NCI-H2227 treated with DMSO at 0.1 percent for 48 hours (cell line): ENCODE measurements around the gene ASH1L.
"Not testable (repeated sequence)": the region's sequence is repeated elsewhere in the genome, so short reads cannot be mapped to it uniquely, and the experiment has no call there.

Experiments
- DNase-seq: peaks from one replicate; lab custom pipeline; 2025; lab: John Stamatoyannopoulos, UW

ASH1L gene

GRCh38 chr1:155442431-155442830 is 120.2 kb downstream of the ASH1L start:
- not testable (repeated sequence) for DNase-seq

GRCh38 chr1:155437405-155437804 is 125.2 kb downstream of the ASH1L start:
- DNase-seq: no peak

- not testable (repeated sequence) for DNase-seq
Observed at GRCh38 chr1:155433831-155434389, 128.7 kb downstream of the ASH1L start.

- DNase-seq: not testable (repeated sequence)
Observed at GRCh38 chr1:155433128-155433830, 129.3 kb downstream of the ASH1L start.

GRCh38 chr1:155424091-155424490 is 138.5 kb downstream of the ASH1L start:
- DNase-seq: no peak

- DNase-seq: no peak
Observed at GRCh38 chr1:155420788-155421187, 141.8 kb downstream of the ASH1L start.

- not testable (repeated sequence) for DNase-seq
Observed at GRCh38 chr1:155411840-155412239, 150.8 kb downstream of the ASH1L start.

GRCh38 chr1:155410931-155411330 is 151.7 kb downstream of the ASH1L start:
- no peak for DNase-seq

- DNase-seq: no peak
Observed at GRCh38 chr1:155396874-155397476, 165.6 kb downstream of the ASH1L start.

GRCh38 chr1:155392898-155393411 is 169.6 kb downstream of the ASH1L start:
- DNase-seq: no peak

- no peak for DNase-seq
Observed at GRCh38 chr1:155389826-155390225, 172.8 kb downstream of the ASH1L start.

- not testable (repeated sequence) for DNase-seq
Observed at GRCh38 chr1:155385836-155386235, 176.8 kb downstream of the ASH1L start.

GRCh38 chr1:155383406-155383805 is 179.2 kb downstream of the ASH1L start:
- no peak for DNase-seq

- no peak for DNase-seq
Observed at GRCh38 chr1:155379631-155380090, 182.9 kb downstream of the ASH1L start.

- DNase-seq: no peak
Observed at GRCh38 chr1:155379180-155379579, 183.4 kb downstream of the ASH1L start.

- DNase-seq: no peak
Observed at GRCh38 chr1:155360051-155360450, 202.6 kb downstream of the ASH1L start.

- no peak for DNase-seq
Observed at GRCh38 chr1:155352631-155353030, 210.0 kb downstream of the ASH1L start.

GRCh38 chr1:155342842-155343241 is 219.8 kb downstream of the ASH1L start:
- no peak for DNase-seq

GRCh38 chr1:155339515-155340097 is 223.0 kb downstream of the ASH1L start:
- DNase-seq: no peak

- DNase-seq: no peak
Observed at GRCh38 chr1:155334962-155335361, 227.6 kb downstream of the ASH1L start.

- no peak for DNase-seq
Observed at GRCh38 chr1:155329980-155330598, 232.5 kb downstream of the ASH1L start.

GRCh38 chr1:155328856-155329255 is 233.7 kb downstream of the ASH1L start:
- not testable (repeated sequence) for DNase-seq
